AML-193 (cell line): ENCODE results near the gene SLIT2.

Source experiments
- DNase-seq, 2 experiments: peaks; one replicate each; lab custom pipeline; 2025; lab: John Stamatoyannopoulos, UW

The SLIT2 gene

GRCh38 chr4:20264688-20265087, 13.0 kb downstream of the SLIT2 start:
- no peak for DNase-seq

- no peak for DNase-seq
Observed at GRCh38 chr4:20265726-20266125, 14.0 kb downstream of the SLIT2 start.

- no peak for DNase-seq
Observed at GRCh38 chr4:20266215-20267082, 14.7 kb downstream of the SLIT2 start.

DNA sequence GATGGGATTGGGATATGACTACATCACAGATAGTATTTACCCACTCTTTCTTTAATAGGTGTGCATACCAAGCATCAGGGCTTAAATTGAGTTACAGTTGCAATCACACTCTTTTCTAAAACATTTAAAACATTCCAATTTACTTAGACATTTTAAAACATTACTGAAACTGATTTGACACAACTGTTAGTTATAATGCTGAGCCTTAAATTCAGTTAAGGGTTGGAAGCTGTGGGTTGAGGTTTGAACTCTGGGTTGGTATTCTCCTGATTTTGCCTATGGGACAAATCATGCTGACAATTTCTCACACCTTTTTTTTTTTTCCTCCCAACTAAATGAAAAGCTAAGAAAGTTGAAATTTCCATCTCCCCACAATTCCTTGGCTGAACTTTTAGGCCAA, 16.3 kb downstream of the SLIT2 start:
- DNase-seq: no peak

DNA sequence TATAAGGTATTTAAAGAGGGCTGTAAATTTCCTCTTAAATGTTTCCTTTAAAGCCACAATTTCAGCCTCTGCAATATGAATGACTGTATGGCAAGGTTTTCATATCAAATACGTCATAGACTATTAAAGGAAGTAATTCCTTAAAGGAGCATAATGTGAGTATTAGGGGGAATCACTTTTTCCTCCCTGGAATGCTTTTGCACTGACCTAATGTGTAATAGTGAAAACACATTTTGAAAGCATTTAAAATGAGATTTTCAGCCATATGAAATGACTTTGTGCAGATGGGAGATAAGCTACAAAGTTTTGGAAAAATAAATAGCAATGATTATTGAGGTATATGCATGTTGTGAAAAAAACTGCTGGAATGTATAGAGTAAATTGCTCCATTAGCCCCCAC, 17.6 kb downstream of the SLIT2 start:
- DNase-seq: no peak

DNA sequence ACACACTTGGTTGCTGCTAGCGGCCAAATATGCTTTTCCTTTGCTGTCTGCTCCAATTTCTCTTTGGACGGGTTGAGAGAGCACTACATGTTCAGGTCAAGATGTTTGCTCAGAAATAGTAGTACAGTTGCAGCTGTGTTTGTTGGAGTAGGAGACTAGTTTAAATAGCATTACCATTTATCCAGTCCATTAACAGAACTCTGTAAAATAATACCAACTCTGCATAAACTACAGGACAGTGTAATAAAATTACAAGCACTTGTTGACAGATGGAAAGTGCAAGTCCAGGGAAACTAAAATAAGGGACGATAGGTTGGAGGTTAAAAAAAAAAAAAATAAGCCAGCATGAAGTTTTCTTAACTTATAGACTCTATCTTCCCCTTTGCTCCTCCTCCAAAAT, 20.2 kb downstream of the SLIT2 start:
- DNase-seq: no peak

- DNase-seq: no peak
Observed at GRCh38 chr4:20272411-20272872, 20.7 kb downstream of the SLIT2 start.

- no peak for DNase-seq
Observed at GRCh38 chr4:20273793-20274192, 22.1 kb downstream of the SLIT2 start.

DNA sequence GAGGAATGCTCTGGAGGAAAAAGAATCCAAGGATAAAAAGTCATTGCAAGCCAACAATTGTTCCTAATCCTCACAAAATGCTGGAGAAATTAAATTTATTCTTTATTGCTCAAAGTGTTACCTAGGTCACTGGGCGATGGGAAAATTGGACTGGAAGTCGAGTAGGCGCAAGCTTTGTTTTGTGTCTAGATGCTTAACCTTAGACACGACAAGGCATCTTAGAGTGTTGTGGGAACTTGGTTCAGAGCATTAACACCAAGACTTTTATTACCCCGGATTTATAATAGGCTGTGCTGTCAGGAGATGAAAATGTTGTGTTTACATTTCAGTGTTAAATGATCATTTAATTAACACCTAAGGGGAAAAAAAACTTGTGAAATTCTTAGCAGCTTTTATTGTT, 25.1 kb downstream of the SLIT2 start:
- no peak for DNase-seq

- DNase-seq: no peak
Observed at GRCh38 chr4:20278195-20278594, 26.5 kb downstream of the SLIT2 start.

- DNase-seq: no peak
Observed at GRCh38 chr4:20279381-20279780, 27.7 kb downstream of the SLIT2 start.

DNA sequence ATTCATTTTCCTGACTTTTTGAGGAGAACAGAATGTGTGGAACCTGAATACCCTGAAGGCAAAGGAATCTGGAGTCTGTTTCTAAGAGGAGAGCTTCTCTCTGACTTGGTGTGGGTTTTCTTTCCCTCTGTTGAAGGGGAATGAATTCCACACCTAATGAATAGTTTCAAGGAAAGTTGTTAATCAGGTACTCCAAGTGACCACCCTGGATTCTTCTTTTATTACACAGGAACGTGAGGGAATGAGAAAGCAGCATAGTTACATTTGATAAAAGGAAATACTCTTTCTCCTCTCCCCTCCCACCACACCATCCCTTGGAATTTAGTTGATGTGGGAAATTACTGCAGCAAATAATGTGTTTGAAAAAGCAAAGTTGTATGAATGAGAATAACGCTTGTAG, 29.7 kb downstream of the SLIT2 start:
- DNase-seq: no peak

GRCh38 chr4:20283039-20283438, 31.3 kb downstream of the SLIT2 start:
- DNase-seq: no peak

- no peak for DNase-seq
Observed at GRCh38 chr4:20284990-20285389, 33.3 kb downstream of the SLIT2 start.

GRCh38 chr4:20287246-20287645, 35.5 kb downstream of the SLIT2 start:
- no peak for DNase-seq

- no peak for DNase-seq
Observed at GRCh38 chr4:20288047-20288650, 36.4 kb downstream of the SLIT2 start.

DNA sequence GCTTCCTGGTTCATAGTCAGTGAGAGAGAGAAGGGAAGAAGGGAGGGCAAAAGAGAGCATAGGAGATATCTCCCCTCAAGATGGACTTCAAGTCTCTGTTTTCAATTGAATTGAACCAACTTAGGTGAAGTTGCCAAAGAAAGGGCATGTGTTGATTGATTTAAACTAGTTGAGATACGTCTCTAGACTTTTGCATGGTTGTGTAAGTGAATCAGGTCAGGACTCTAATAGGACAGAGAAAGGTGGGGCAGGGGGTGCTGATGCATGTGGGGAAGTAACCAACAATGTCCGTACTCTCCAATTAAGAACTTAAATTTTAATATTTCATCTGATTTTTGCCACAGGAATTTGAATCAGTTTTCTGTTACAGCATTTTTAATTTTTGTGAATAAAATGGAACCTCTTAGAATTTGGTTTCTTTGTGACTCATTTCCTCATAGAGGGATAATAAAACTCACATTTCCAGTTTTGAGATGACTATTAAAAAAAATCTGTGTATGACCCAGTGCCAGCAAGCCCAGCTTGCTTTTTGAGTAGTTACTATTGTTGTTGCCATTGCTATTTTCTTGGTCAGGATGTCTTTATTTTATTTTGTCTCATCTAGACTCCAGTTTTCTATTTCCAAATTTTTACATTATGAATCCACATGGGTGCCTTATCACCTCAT, 37.3 kb downstream of the SLIT2 start:
- DNase-seq: no peak

DNA sequence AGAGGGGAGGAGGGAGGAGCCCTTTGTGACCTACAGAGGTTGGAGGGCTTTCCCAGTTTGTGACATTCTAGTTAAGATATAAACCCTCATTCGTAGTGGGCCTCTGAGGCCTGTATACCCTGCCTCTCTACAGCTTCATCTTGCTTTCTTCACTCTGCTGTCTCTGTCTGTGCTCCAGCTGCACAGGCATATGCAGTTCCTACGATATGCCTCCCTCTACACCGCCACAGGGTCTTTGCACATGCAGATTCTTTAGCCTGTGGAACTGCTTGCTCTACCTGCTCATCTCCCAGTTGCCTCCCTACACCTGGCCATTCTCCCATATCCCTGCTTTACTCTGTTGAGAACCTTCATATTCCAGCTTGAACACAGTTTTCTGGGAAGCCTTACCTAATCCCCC, 38.1 kb downstream of the SLIT2 start:
- DNase-seq: no peak

DNA sequence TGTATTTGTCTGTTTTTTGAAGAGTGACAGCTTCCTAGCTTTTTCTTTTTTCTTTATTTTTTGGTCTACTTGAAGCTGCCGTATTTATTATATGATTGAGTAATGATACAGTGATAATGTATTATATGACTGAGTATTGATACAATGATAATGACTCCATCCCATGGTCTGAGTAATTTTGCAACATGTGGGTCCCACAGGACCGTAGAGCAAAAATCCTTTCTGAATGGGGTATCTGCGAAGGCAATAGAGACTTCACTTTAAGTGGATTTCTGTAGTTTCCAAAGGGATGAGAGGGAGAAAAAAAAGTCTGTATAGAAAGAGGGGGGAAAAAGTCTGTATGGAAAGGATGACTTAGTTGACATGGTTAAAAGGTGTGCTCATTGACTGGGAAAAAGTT, 41.0 kb downstream of the SLIT2 start:
- no peak for DNase-seq

GRCh38 chr4:20297261-20297660, 45.6 kb downstream of the SLIT2 start:
- DNase-seq: no peak

DNA sequence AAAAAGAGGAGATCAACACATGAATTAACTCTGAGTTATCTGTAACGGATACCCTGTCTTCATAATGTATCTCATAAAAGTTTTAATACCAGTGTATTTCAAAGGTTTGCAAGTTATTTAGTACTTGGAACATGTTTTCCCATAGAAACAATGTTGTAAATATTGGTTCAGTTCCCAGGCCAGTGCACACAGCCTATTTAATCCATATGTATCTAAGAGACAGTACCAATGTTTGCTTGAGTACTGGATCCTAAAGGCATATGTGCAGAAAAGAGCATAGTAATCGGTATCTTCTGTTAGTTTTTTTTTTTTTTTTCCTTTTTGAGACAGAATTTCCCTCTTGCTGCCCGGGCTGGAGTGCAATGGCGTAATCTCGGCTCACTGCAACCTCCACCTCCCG, 46.1 kb downstream of the SLIT2 start:
- no peak for DNase-seq

GRCh38 chr4:20298455-20298854, 46.8 kb downstream of the SLIT2 start:
- no peak for DNase-seq

DNA sequence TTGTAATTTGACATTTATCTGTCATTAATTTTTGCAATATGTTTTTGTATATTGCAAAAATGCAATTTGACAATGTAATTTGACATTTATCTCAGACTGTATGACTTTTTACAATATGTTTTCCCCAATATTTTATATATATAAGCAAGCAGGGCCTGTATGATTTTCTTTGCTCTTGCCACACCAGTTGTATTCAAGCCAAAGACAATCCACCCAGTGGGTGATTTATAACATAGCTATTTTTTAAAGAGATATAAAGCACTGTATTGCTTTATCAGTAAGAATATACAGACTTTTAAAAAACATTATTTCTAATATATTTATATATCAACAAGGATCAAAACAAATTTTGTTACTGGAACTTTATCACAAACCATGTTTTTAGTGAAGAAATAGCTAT, 47.3 kb downstream of the SLIT2 start:
- DNase-seq: no peak
